K562 (cell line): ENCODE measurements around the gene EIF3J.

ENCODE experiments used
- CBFB ChIP-seq: sonication (generic); formaldehyde crosslinking; IDR thresholded peaks from 2 replicates; pipeline ENCODE4 v1.4.0; 2020; ENCODE audit warnings: mild to moderate bottlenecking, missing genetic modification reagents
- CTCF ChIP-seq, 3 experiments: IDR thresholded peaks in 2 of 3; conservative IDR thresholded peaks in 1 of 3; 2 replicates each; pipeline ENCODE4 v1.5.1; 2011 to 2012; ENCODE audit warnings: low read length in 3 of 3, mild to moderate bottlenecking in 3 of 3, control low read depth in 2 of 3, improper control_type of control experiment in 1 of 3, inconsistent platforms in 1 of 3, low read depth in 1 of 3, mixed read lengths in 1 of 3, moderate library complexity in 1 of 3; ENCODE audit not compliant: insufficient read depth in 2 of 3
- DPF2 ChIP-seq: fragments of 450-650 bp; IDR thresholded peaks from 2 replicates; pipeline ENCODE4 v1.6.1; 2016
- EZH2 ChIP-seq: IDR thresholded peaks from 2 replicates; pipeline ENCODE4 v1.6.1; 2012; ENCODE audit warnings: low read depth, mild to moderate bottlenecking, inconsistent platforms, low read length, borderline replicate concordance
- HSF4 ChIP-seq: fragments of 250-450 bp; sonication (Bioruptor Pico); IDR thresholded peaks from 2 replicates; pipeline ENCODE4 v2.1.2; 2022; ENCODE audit warnings: mild to moderate bottlenecking, moderate library complexity, borderline replicate concordance
- POLR2A ChIP-seq: fragments of 450-650 bp; conservative IDR thresholded peaks from 2 replicates; pipeline ENCODE4 v1.6.1; 2016
- SIN3B ChIP-seq: fragments of 450-650 bp; IDR thresholded peaks from 2 replicates; pipeline ENCODE4 v1.6.1; 2017; ENCODE audit warnings: low read depth, mild to moderate bottlenecking, moderate library complexity
- ZBTB11 ChIP-seq, 3 experiments: fragments of 200-800 bp in 1 of 3; fragments of 250-450 bp in 1 of 3; fragments of 450-650 bp in 1 of 3; sonication (Bioruptor Pico) in 1 of 3; sonication (Bioruptor generic) in 1 of 3; formaldehyde crosslinking in 1 of 3; IDR thresholded peaks; 2 replicates each; pipeline versions ENCODE4 v1.6.1 to v1.8.0; 2016 to 2022; ENCODE audit warnings: mild to moderate bottlenecking in 2 of 3, missing genetic modification characterization in 2 of 3, missing compliant biosample characterization in 1 of 3, moderate library complexity in 1 of 3

- TF ChIP-seq DPF2 (no peak), ZBTB11 (CRISPR knock-in tag; IDR thresholded peaks at IDR 0.05) (no peak), HSF4 (CRISPR knock-in tag) (no peak), EZH2 (no peak), CTCF (IDR thresholded peaks at IDR 0.05 in 2 of 3, conservative IDR thresholded peaks at IDR 0.05 in 1 of 3; ENCODE audit: insufficient read depth in 2 of 3, low read depth in 1 of 3, low read length in 3 of 3) (no peak), SIN3B (no peak), CBFB (CRISPR knock-in tag) (no peak), POLR2A (no peak)
Measured at GRCh38 chr15:44525018-44525417, 11.9 kb upstream of the EIF3J start.
